Right lobe of liver (tissue), 4 donors: ENCODE measurements around the gene GFRA1.

Source experiments
- POLR2A ChIP-seq: fragments of 450-650 bp; IDR thresholded peaks from one replicate; pipeline ENCODE4 v1.6.1; 2017; ENCODE audit warnings: antibody characterized with exemption, mild to moderate bottlenecking
- TF ChIP-seq, protein P1 (sequence below), 4 donors: fragments of 200-600 bp in 3 of 4; fragments of 450-650 bp in 1 of 4; IDR thresholded peaks; one replicate each; pipeline versions ENCODE4 v1.5.1 to v1.8.0; 2016 to 2022; ENCODE audit warnings: antibody characterized with exemption in 4 of 4, mild to moderate bottlenecking in 2 of 4
- donor health status: DM: no; HTN: no; CAD: no.
- donor health status: DM: no; HTN: no; CAD: no.
- donor health status: DM: no; HTN: yes; CAD: no.

DNA sequence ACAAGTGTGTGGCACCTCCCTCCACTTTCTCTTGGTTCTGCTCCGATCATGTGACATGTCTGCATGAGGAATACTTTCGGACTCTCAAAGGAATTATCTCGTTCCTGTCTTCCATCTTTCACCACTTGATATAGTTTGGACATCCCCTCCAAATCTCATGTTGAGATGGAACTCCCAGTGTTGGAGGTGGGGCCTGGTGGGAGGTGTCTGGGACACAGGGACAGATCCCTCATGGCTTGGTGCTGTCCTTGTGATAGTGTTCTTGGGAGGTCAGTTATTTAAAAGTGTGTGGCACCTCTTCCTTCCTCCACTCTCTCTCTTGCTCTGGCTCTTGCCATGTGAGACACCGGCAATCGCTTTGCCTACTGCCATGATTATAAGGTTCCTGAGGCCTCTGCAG is 166.4 kb downstream of the GFRA1 start:
- no peak for TF ChIP-seq POLR2A
- TF ChIP-seq, protein P1, sequence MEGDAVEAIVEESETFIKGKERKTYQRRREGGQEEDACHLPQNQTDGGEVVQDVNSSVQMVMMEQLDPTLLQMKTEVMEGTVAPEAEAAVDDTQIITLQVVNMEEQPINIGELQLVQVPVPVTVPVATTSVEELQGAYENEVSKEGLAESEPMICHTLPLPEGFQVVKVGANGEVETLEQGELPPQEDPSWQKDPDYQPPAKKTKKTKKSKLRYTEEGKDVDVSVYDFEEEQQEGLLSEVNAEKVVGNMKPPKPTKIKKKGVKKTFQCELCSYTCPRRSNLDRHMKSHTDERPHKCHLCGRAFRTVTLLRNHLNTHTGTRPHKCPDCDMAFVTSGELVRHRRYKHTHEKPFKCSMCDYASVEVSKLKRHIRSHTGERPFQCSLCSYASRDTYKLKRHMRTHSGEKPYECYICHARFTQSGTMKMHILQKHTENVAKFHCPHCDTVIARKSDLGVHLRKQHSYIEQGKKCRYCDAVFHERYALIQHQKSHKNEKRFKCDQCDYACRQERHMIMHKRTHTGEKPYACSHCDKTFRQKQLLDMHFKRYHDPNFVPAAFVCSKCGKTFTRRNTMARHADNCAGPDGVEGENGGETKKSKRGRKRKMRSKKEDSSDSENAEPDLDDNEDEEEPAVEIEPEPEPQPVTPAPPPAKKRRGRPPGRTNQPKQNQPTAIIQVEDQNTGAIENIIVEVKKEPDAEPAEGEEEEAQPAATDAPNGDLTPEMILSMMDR (IDR thresholded peaks at IDR 0.05) = no peak
